Measurements from ENCODE around the gene STK39. TPM values are rescaled to one million over a fixed set of nuclear protein-coding genes. Genes with fewer than 3 reads are reported as not detected.

STK39 gene
- total RNA-seq, 4 donors from 2014 or later: 6.4 to 9.0 (median 6.7) TPM

GRCh38 chr2:168196764-168197180 lies 50.6 kb downstream of the STK39 start:
- Histone ChIP-seq H3K9me3 (no peaks in the 10 kb centered on the region), H3K4me3 (replicated peaks in 1 of 3) (no peak overlapping the region), H3K36me3 (no peaks in the 10 kb centered on the region), H3K4me1 (peaks cover 4 to 6% of the 10 kb centered on the region in 2 donors), H3K27me3 (no peaks in the 10 kb centered on the region), H3K27ac (no peak overlapping the region)
- intact Hi-C loops (cut with DNase I): no loop called here
- no peak for TF ChIP-seq POLR2A (IDR thresholded peaks at IDR 0.05)
- no peak for TF ChIP-seq CTCF (IDR thresholded peaks at IDR 0.05)
- 76 to 82% methylated on average over 4 of the region's 4 CpGs for whole genome bisulfite sequencing, 2 donors
- no peak for DNase-seq

- H3K36me3 ChIP-seq: no peaks in the 10 kb centered on the region
- H3K27ac ChIP-seq: no peak overlapping the region
- WGBS, 2 donors: 88 to 89% methylated on average over 7 of the region's 7 CpGs
- intact Hi-C loops (cut with DNase I): no loop called here
- DNase-seq: no peak
- TF ChIP-seq POLR2A (IDR thresholded peaks at IDR 0.05): no peak
- no peak for TF ChIP-seq CTCF (IDR thresholded peaks at IDR 0.05)
- H3K4me1 ChIP-seq: peaks cover 4 to 13% of the 10 kb centered on the region in 2 donors
- no peak overlapping the region for H3K4me3 ChIP-seq (replicated peaks in 1 of 3)
- no peaks in the 10 kb centered on the region for H3K27me3 ChIP-seq
- no peaks in the 10 kb centered on the region for H3K9me3 ChIP-seq
These were observed 52.4 kb downstream of the STK39 start for GRCh38 chr2:168194784-168195522.

- H3K36me3 ChIP-seq: no peaks in the 10 kb centered on the region
- peaks cover 8 to 16% of the 10 kb centered on the region in 2 donors for H3K4me1 ChIP-seq
- DNase-seq: no peak
- H3K9me3 ChIP-seq: no peaks in the 10 kb centered on the region
- H3K27me3 ChIP-seq: no peaks in the 10 kb centered on the region
- H3K4me3 ChIP-seq (replicated peaks in 1 of 3): no peak overlapping the region
- no peak overlapping the region for H3K27ac ChIP-seq
- 64 to 73% methylated on average over 3 of the region's 3 CpGs for WGBS, 2 donors
- intact Hi-C loops (cut with DNase I): no loop called here
- no peak for TF ChIP-seq CTCF (IDR thresholded peaks at IDR 0.05)
These were observed 54.4 kb downstream of the STK39 start for GRCh38 chr2:168192839-168193616.

- no peaks in the 10 kb centered on the region for H3K36me3 ChIP-seq
- H3K27me3 ChIP-seq: no peaks in the 10 kb centered on the region
- no peak for DNase-seq
- no peak for TF ChIP-seq POLR2A (IDR thresholded peaks at IDR 0.05)
- TF ChIP-seq CTCF (IDR thresholded peaks at IDR 0.05): no peak
- no peaks in the 10 kb centered on the region for H3K9me3 ChIP-seq
- 73 to 76% methylated on average over 6 of the region's 6 CpGs for WGBS, 2 donors
- peaks cover 12 to 16% of the 10 kb centered on the region in 2 donors for H3K4me1 ChIP-seq
- H3K4me3 ChIP-seq (replicated peaks in 1 of 3): no peak overlapping the region
- intact Hi-C loops (cut with DNase I): no loop called here
- H3K27ac ChIP-seq: no peak overlapping the region
These were observed 55.2 kb downstream of the STK39 start for GRCh38 chr2:168191955-168192785.
